SK-N-SH treated with all-trans-retinoic acid at 6 μM for 48 hours (cell line): ENCODE results near the gene GRIFIN.
A peak's percentile ranks its signal among the peaks of the same experiment; 100 is the strongest.

Source experiments
- ATAC-seq: fragments of 200-7000 bp; cut with Tn5 transposase; 3 replicates; pipeline ENCODE4 v1.9.1; 2020; ENCODE audit warnings: mild to moderate bottlenecking, moderate library complexity
- BACH2 ChIP-seq: fragments of 250-450 bp; sonication (Bioruptor Pico); IDR thresholded peaks from 2 replicates; pipeline ENCODE4 v1.9.0; 2021; ENCODE audit warnings: mild to moderate bottlenecking, borderline replicate concordance
- CSDC2 ChIP-seq: fragments of 250-450 bp; sonication (Bioruptor Pico); IDR thresholded peaks from 2 replicates; pipeline ENCODE4 v1.5.0; 2020; ENCODE audit warnings: mild to moderate bottlenecking, moderate library complexity
- ESRRG ChIP-seq: fragments of 250-450 bp; sonication (Bioruptor Pico); IDR thresholded peaks from 2 replicates; pipeline ENCODE4 v1.6.1; 2021; ENCODE audit warnings: mild to moderate bottlenecking
- GLIS3 ChIP-seq: fragments of 250-450 bp; sonication (Bioruptor Pico); IDR thresholded peaks from 2 replicates; pipeline ENCODE4 v1.5.0; 2020; ENCODE audit warnings: mild to moderate bottlenecking, moderate library complexity
- ISL1 ChIP-seq: fragments of 250-450 bp; sonication (Bioruptor Pico); IDR thresholded peaks from 2 replicates; pipeline ENCODE4 v2.1.2; 2022; ENCODE audit warnings: mild to moderate bottlenecking, moderate library complexity
- OSR1 ChIP-seq: fragments of 250-450 bp; sonication (Bioruptor Pico); IDR thresholded peaks from 2 replicates; pipeline ENCODE4 v1.8.0; 2022; ENCODE audit warnings: moderate library complexity, mild to moderate bottlenecking, inconsistent platforms
- POU6F1 ChIP-seq: fragments of 250-450 bp; sonication (Bioruptor Pico); IDR thresholded peaks from 2 replicates; pipeline ENCODE4 v1.8.0; 2021; ENCODE audit warnings: low read depth, mild to moderate bottlenecking, moderate library complexity, borderline replicate concordance
- RARB ChIP-seq: fragments of 250-450 bp; sonication (Bioruptor Pico); IDR thresholded peaks from 2 replicates; pipeline ENCODE4 v1.8.0; 2021; ENCODE audit warnings: mild to moderate bottlenecking, moderate library complexity
- SNAI2 ChIP-seq: fragments of 250-450 bp; sonication (Bioruptor Pico); IDR thresholded peaks from 2 replicates; pipeline ENCODE4 v1.5.0; 2020; ENCODE audit warnings: mild to moderate bottlenecking, moderate library complexity
- TCF4 ChIP-seq: fragments of 250-450 bp; sonication (Bioruptor Pico); IDR thresholded peaks from 2 replicates; pipeline ENCODE4 v1.8.0; 2021; ENCODE audit warnings: mild to moderate bottlenecking, moderate library complexity, borderline replicate concordance
- TOX ChIP-seq: fragments of 250-450 bp; sonication (Bioruptor Pico); IDR thresholded peaks from 2 replicates; pipeline ENCODE4 v1.8.0; 2021; ENCODE audit warnings: mild to moderate bottlenecking, moderate library complexity, borderline replicate concordance
- ZFP3 ChIP-seq: fragments of 250-450 bp; sonication (Bioruptor Pico); IDR thresholded peaks from 2 replicates; pipeline ENCODE4 v1.5.0; 2020; ENCODE audit warnings: mild to moderate bottlenecking, moderate library complexity
- ZFP30 ChIP-seq: fragments of 450-650 bp; formaldehyde crosslinking; IDR thresholded peaks from 2 replicates; pipeline ENCODE4 v1.5.0; 2022; ENCODE audit warnings: mild to moderate bottlenecking, moderate library complexity
- ZNF565 ChIP-seq: fragments of 450-650 bp; formaldehyde crosslinking; conservative IDR thresholded peaks from 2 replicates; pipeline ENCODE4 v1.5.0; 2020; ENCODE audit warnings: low read depth, mild to moderate bottlenecking, moderate library complexity
- ZNF8 ChIP-seq: fragments of 450-650 bp; formaldehyde crosslinking; IDR thresholded peaks from 2 replicates; pipeline ENCODE4 v1.5.0; 2020; ENCODE audit warnings: mild to moderate bottlenecking, moderate library complexity
- TF ChIP-seq, protein P1 (sequence below): fragments of 250-450 bp; sonication (Bioruptor Pico); IDR thresholded peaks from 2 replicates; pipeline ENCODE4 v1.5.1; 2020; ENCODE audit warnings: low read depth, mild to moderate bottlenecking, moderate library complexity
- TF ChIP-seq, protein P2 (sequence below): fragments of 250-450 bp; sonication (Bioruptor Pico); IDR thresholded peaks from 2 replicates; pipeline ENCODE4 v1.8.0; 2020; ENCODE audit warnings: mild to moderate bottlenecking, moderate library complexity, borderline replicate concordance
- TF ChIP-seq, protein P3 (sequence below): fragments of 250-450 bp; sonication (Bioruptor Pico); IDR thresholded peaks from 2 replicates; pipeline ENCODE4 v1.5.1; 2021; ENCODE audit warnings: mild to moderate bottlenecking, moderate library complexity
- TF ChIP-seq, protein P4 (sequence below): fragments of 250-450 bp; sonication (Bioruptor Pico); IDR thresholded peaks from 2 replicates; pipeline ENCODE4 v1.5.0; 2020; ENCODE audit warnings: mild to moderate bottlenecking, moderate library complexity

GRIFIN gene

DNA sequence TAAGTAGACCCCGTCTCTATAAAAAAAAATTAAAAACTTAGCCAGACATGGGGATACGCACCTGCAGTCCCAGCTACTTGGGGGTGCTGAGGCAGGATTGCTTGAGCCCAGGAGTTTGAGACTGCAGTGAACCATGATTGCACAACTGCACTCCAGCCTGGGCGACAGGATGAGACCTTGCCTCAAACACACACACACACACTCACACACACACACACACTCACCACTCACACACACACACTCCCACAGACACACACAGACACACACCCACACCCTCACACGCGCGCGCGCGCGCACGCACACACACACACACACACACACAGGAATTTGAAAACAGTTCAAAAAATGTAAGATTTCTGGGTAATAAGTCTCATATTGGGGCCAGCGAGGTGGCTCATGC is 8.7 kb upstream of the GRIFIN start:
- TF ChIP-seq CSDC2 (CRISPR knock-in tag) (no peak), ZFP30 (CRISPR knock-in tag) (no peak), ZFP3 (CRISPR knock-in tag) (no peak)
- TF ChIP-seq, protein P1, sequence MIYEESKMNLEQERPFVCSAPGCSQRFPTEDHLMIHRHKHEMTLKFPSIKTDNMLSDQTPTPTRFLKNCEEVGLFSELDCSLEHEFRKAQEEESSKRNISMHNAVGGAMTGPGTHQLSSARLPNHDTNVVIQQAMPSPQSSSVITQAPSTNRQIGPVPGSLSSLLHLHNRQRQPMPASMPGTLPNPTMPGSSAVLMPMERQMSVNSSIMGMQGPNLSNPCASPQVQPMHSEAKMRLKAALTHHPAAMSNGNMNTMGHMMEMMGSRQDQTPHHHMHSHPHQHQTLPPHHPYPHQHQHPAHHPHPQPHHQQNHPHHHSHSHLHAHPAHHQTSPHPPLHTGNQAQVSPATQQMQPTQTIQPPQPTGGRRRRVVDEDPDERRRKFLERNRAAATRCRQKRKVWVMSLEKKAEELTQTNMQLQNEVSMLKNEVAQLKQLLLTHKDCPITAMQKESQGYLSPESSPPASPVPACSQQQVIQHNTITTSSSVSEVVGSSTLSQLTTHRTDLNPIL (CRISPR knock-in tag), result no peak
- ATAC-seq, result no peak

- no peak for ATAC-seq
Measured at GRCh38 chr7:2483494-2483893, 7.3 kb upstream of the GRIFIN start.

DNA sequence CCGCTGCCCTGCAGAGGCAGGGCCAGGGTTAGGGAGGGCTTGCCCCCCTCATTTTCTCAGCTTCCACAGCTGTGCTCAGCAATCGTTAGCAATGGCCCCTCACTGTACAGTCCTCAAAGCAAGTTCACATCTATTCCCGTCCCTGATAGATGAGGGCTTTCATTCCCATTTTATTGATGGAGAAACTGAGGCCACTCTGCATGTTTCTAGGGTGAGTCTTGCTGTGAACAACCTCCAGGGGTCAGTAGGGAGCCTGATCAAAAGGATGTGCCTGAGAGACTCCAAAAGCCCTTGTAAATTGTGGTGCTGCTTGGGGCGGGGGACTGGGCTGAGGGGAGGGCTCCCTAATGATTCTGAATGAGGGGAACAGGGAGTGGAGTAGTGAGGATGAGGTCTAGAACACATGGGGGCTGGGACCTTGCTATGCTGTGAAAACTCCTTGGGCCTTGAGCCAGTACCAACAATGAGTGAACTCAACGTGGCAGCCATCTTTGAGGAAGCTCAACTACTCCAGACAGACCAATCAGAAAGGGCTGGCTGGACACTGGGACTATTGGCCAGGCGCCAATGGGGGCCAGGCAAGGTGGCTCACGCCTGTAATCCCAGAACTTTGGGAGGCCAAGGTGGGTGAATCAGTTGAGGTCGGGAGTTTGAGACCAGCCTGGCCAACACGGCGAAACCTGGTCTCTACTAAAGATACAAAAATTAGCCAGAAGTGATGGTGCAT is 6.7 kb upstream of the GRIFIN start:
- ATAC-seq, result no peak
- TF ChIP-seq ZNF565, result peak; percentile 100
- no peak for TF ChIP-seq CSDC2 (CRISPR knock-in tag)

More at GRCh38 chr7:2483494-2483893, 7.3 kb upstream of the GRIFIN start:
- TF ChIP-seq SNAI2 (CRISPR knock-in tag) (no peak), TCF4 (CRISPR knock-in tag) (peak; percentile 49; the same call in 1 of the 2 replicates)

DNA sequence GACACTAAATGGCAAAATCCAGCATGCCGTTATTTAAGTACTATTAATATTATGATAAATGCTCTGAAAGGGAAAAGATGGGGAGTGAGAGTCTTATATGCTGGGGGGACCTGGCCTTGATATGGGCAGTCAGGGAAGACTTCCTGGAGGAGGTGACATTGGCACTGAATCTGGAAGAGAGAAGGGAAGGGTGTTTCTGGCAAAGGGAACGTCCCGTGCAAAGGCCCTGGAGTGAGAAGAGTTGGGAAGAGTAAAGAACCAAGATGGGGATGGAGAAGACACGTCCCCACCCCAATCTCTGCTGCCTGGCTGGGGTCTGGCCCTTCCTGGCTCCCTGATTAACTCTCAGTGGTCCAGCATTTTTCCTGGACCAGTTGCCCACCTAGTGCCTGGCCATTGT is 5.0 kb upstream of the GRIFIN start:
- TF ChIP-seq BACH2 (CRISPR knock-in tag), result no peak
- TF ChIP-seq RARB (CRISPR knock-in tag), result no peak
- no peak for TF ChIP-seq OSR1 (CRISPR knock-in tag)
- TF ChIP-seq, protein P2, sequence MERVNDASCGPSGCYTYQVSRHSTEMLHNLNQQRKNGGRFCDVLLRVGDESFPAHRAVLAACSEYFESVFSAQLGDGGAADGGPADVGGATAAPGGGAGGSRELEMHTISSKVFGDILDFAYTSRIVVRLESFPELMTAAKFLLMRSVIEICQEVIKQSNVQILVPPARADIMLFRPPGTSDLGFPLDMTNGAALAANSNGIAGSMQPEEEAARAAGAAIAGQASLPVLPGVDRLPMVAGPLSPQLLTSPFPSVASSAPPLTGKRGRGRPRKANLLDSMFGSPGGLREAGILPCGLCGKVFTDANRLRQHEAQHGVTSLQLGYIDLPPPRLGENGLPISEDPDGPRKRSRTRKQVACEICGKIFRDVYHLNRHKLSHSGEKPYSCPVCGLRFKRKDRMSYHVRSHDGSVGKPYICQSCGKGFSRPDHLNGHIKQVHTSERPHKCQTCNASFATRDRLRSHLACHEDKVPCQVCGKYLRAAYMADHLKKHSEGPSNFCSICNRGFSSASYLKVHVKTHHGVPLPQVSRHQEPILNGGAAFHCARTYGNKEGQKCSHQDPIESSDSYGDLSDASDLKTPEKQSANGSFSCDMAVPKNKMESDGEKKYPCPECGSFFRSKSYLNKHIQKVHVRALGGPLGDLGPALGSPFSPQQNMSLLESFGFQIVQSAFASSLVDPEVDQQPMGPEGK (CRISPR knock-in tag), result no peak
- no peak for TF ChIP-seq TCF4 (CRISPR knock-in tag)
- no peak for ATAC-seq

- TF ChIP-seq ZFP30 (CRISPR knock-in tag) (no peak), ESRRG (CRISPR knock-in tag) (no peak), GLIS3 (CRISPR knock-in tag) (no peak), TCF4 (CRISPR knock-in tag) (no peak), ISL1 (CRISPR knock-in tag) (no peak), ZFP3 (CRISPR knock-in tag) (no peak), TOX (CRISPR knock-in tag) (no peak), ZNF565 (no peak), POU6F1 (CRISPR knock-in tag) (no peak), SNAI2 (CRISPR knock-in tag) (no peak), OSR1 (CRISPR knock-in tag) (no peak), ZNF8 (no peak)
- TF ChIP-seq, protein P3, sequence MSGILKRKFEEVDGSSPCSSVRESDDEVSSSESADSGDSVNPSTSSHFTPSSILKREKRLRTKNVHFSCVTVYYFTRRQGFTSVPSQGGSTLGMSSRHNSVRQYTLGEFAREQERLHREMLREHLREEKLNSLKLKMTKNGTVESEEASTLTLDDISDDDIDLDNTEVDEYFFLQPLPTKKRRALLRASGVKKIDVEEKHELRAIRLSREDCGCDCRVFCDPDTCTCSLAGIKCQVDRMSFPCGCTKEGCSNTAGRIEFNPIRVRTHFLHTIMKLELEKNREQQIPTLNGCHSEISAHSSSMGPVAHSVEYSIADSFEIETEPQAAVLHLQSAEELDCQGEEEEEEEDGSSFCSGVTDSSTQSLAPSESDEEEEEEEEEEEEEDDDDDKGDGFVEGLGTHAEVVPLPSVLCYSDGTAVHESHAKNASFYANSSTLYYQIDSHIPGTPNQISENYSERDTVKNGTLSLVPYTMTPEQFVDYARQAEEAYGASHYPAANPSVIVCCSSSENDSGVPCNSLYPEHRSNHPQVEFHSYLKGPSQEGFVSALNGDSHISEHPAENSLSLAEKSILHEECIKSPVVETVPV, result no peak
- TF ChIP-seq, protein P4, sequence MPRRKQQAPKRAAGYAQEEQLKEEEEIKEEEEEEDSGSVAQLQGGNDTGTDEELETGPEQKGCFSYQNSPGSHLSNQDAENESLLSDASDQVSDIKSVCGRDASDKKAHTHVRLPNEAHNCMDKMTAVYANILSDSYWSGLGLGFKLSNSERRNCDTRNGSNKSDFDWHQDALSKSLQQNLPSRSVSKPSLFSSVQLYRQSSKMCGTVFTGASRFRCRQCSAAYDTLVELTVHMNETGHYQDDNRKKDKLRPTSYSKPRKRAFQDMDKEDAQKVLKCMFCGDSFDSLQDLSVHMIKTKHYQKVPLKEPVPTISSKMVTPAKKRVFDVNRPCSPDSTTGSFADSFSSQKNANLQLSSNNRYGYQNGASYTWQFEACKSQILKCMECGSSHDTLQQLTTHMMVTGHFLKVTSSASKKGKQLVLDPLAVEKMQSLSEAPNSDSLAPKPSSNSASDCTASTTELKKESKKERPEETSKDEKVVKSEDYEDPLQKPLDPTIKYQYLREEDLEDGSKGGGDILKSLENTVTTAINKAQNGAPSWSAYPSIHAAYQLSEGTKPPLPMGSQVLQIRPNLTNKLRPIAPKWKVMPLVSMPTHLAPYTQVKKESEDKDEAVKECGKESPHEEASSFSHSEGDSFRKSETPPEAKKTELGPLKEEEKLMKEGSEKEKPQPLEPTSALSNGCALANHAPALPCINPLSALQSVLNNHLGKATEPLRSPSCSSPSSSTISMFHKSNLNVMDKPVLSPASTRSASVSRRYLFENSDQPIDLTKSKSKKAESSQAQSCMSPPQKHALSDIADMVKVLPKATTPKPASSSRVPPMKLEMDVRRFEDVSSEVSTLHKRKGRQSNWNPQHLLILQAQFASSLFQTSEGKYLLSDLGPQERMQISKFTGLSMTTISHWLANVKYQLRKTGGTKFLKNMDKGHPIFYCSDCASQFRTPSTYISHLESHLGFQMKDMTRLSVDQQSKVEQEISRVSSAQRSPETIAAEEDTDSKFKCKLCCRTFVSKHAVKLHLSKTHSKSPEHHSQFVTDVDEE (CRISPR knock-in tag), result no peak
- no peak for ATAC-seq
Measured at GRCh38 chr7:2480070-2480408, 3.8 kb upstream of the GRIFIN start.
